BJ (cell line): ENCODE measurements around the gene C10orf90. TPM values are rescaled to one million over a fixed set of nuclear protein-coding genes. Genes with fewer than 3 reads are reported as not detected.

Experiments
- CTCF ChIA-PET: fragments of 350-600 bp; formaldehyde crosslinking; extraction: SDS; loops from one replicate; lab custom pipeline; 2021; ENCODE audit warnings: antibody characterized with exemption, inconsistent platforms; lab: Yijun Ruan, JAX
- POLR2A ChIA-PET: fragments of 300-600 bp; sonication (Branson Sonifier 250); formaldehyde crosslinking; extraction: SDS; loops from one replicate; lab custom pipeline; 2021; ENCODE audit warnings: antibody characterized with exemption; lab: Charles Lee
- DNase-seq: peaks from one replicate; pipeline ENCODE4 v3.0.0-alpha.2; 2011; ENCODE audit warnings: low read depth
- H3K27me3 ChIP-seq: 2 replicates; pipeline ENCODE4 v1.6.0; 2011; ENCODE audit warnings: low read length; ENCODE audit not compliant: control insufficient read depth, insufficient read depth
- H3K36me3 ChIP-seq: 2 replicates; pipeline ENCODE4 v1.5.1; 2011; ENCODE audit warnings: low read length; ENCODE audit not compliant: control insufficient read depth, insufficient read depth
- H3K4me3 ChIP-seq: 2 replicates; pipeline ENCODE4 v1.5.1; 2011; ENCODE audit warnings: low read depth, mild to moderate bottlenecking, control low read depth, low read length
- CTCF ChIP-seq: IDR thresholded peaks from 2 replicates; pipeline ENCODE4 v1.5.1; 2011; ENCODE audit warnings: low read depth, mild to moderate bottlenecking, control low read depth, inconsistent platforms, low read length, moderate library complexity; ENCODE audit not compliant: insufficient read depth
- polyA plus RNA-seq: library from polyadenylated mRNA; depleted of rRNA; stranded (reverse); fragments of >200 nt; gene quantifications from 2 replicates; pipeline ENCODE4 v1.2.3, GENCODE V29; 2011

Gene C10orf90
- polyA plus RNA-seq, 1 experiment, result not detected

- ChIA-PET POLR2A (no interaction called here), CTCF (interaction anchor here (1.0 to 5.5 kb wide), 5 partner anchors 13 to 565 kb away, joined by 3 to 79 read pairs (median 28); no protein-coding TSS in a partner anchor)
- Histone ChIP-seq H3K27me3 (no peaks in the 10 kb centered on the region), H3K36me3 (no peaks in the 10 kb centered on the region), H3K4me3 (no peak overlapping the region)
- no peak for TF ChIP-seq CTCF
- no peak for DNase-seq
Measured at GRCh38 chr10:126500185-126500584, 170.3 kb downstream of the C10orf90 start.

GRCh38 chr10:126499744-126500143, 170.7 kb downstream of the C10orf90 start:
- no peaks in the 10 kb centered on the region for H3K36me3 ChIP-seq
- no peak for TF ChIP-seq CTCF
- no peak overlapping the region for H3K4me3 ChIP-seq
- DNase-seq, result no peak
- H3K27me3 ChIP-seq, result no peaks in the 10 kb centered on the region
- ChIA-PET POLR2A (no interaction called here), CTCF (interaction anchor here (1.0 to 5.5 kb wide), 2 partner anchors 44 to 517 kb away, joined by 3 to 79 read pairs; no protein-coding TSS in a partner anchor)

- ChIA-PET CTCF (interaction anchor here (0.6 to 1.2 kb wide), 2 partner anchors 110 to 516 kb away, joined by 3 to 4 read pairs; partner anchors contain the start of gene ADAM12), POLR2A (no interaction called here)
- H3K4me3 ChIP-seq, result no peak overlapping the region
- no peak for DNase-seq
- no peak for TF ChIP-seq CTCF
- H3K36me3 ChIP-seq, result no peaks in the 10 kb centered on the region
- H3K27me3 ChIP-seq, result no peaks in the 10 kb centered on the region
Measured at GRCh38 chr10:126497672-126498071, 172.8 kb downstream of the C10orf90 start.

GRCh38 chr10:126496771-126497545, 173.5 kb downstream of the C10orf90 start:
- DNase-seq, result no peak
- TF ChIP-seq CTCF, result no peak
- Histone ChIP-seq H3K27me3 (no peaks in the 10 kb centered on the region), H3K36me3 (no peaks in the 10 kb centered on the region), H3K4me3 (no peak overlapping the region)
- ChIA-PET POLR2A (no interaction called here), CTCF (interaction anchor here (0.6 to 1.2 kb wide), 2 partner anchors 109 to 515 kb away, joined by 3 to 4 read pairs; partner anchors contain the start of gene ADAM12)

GRCh38 chr10:126491476-126491875, 179.0 kb downstream of the C10orf90 start:
- POLR2A ChIA-PET, result no interaction called here

More at GRCh38 chr10:126491476-126491875, 179.0 kb downstream of the C10orf90 start:
- H3K4me3 ChIP-seq, result no peak overlapping the region
- no peaks in the 10 kb centered on the region for H3K27me3 ChIP-seq
- TF ChIP-seq CTCF, result no peak
- CTCF ChIA-PET, result no interaction called here
- no peak for DNase-seq
- no peaks in the 10 kb centered on the region for H3K36me3 ChIP-seq
